GM12892 (cell line): ENCODE measurements around the gene MLXIPL.

ENCODE experiments used
- POLR2A ChIP-seq: IDR thresholded peaks from 2 replicates; pipeline ENCODE4 v1.6.1; 2011; ENCODE audit warnings: low read depth, low read length, control low read depth
- POLR2AphosphoS5 ChIP-seq: IDR thresholded peaks from 2 replicates; pipeline ENCODE4 v1.6.1; 2011; ENCODE audit warnings: low read depth, low read length, control low read depth
- TAF1 ChIP-seq: IDR thresholded peaks from 2 replicates; pipeline ENCODE4 v1.6.1; 2011; ENCODE audit warnings: low read depth, mild to moderate bottlenecking, control low read depth, low read length, borderline replicate concordance

GRCh38 chr7:73624669-73625001, 313 bp upstream of the MLXIPL start:
- TF ChIP-seq POLR2AphosphoS5 (no peak), TAF1 (no peak), POLR2A (no peak)
